HEK293T (cell line): ENCODE measurements around the gene MFSD11.

Experiments
- LEF1 ChIP-seq: fragments of 450-650 bp; IDR thresholded peaks from 2 replicates; pipeline ENCODE4 v1.6.1; 2017; ENCODE audit warnings: mild to moderate bottlenecking, borderline replicate concordance
- SP1 ChIP-seq: fragments of 450-650 bp; IDR thresholded peaks from 2 replicates; pipeline ENCODE4 v1.6.1; 2017
- SUZ12 ChIP-seq: fragments of 450-650 bp; IDR thresholded peaks from 2 replicates; pipeline ENCODE4 v1.6.1; 2016; ENCODE audit warnings: mild to moderate bottlenecking
- ZNF384 ChIP-seq: fragments of 450-650 bp; IDR thresholded peaks from 2 replicates; pipeline ENCODE4 v1.6.1; 2016

- no peak for TF ChIP-seq LEF1
- TF ChIP-seq SUZ12, result no peak
- TF ChIP-seq SP1, result no peak
- peak; percentile 52; the same call in 1 of the 2 replicates for TF ChIP-seq ZNF384
Observed at GRCh38 chr17:76725580-76726230, 12.2 kb upstream of the MFSD11 start.
